Subcutaneous adipose tissue (tissue), 4 donors: Measurements from ENCODE around the gene CEP85L. TPM values are rescaled to one million over a fixed set of nuclear protein-coding genes. Genes with fewer than 3 reads are reported as not detected.

ENCODE experiments used
- total RNA-seq, 4 donors: library from RNA; depleted of rRNA; stranded (reverse); fragments of >200 nt; gene quantifications; one replicate each; pipeline ENCODE4 v1.1.0, GENCODE V29; 2016
- TF ChIP-seq, protein P1 (sequence below): fragments of 450-650 bp; IDR thresholded peaks from one replicate; pipeline ENCODE4 v1.5.1; 2016; ENCODE audit warnings: low read depth, mild to moderate bottlenecking, control low read depth, antibody characterized with exemption, moderate library complexity

Gene CEP85L
- total RNA-seq, 4 donors from 2014 or later, result 12.2 to 17.6 (median 16.4) TPM

GRCh38 chr6:118618676-118619377 lies 32.6 kb downstream of the CEP85L start:
- TF ChIP-seq, protein P1, sequence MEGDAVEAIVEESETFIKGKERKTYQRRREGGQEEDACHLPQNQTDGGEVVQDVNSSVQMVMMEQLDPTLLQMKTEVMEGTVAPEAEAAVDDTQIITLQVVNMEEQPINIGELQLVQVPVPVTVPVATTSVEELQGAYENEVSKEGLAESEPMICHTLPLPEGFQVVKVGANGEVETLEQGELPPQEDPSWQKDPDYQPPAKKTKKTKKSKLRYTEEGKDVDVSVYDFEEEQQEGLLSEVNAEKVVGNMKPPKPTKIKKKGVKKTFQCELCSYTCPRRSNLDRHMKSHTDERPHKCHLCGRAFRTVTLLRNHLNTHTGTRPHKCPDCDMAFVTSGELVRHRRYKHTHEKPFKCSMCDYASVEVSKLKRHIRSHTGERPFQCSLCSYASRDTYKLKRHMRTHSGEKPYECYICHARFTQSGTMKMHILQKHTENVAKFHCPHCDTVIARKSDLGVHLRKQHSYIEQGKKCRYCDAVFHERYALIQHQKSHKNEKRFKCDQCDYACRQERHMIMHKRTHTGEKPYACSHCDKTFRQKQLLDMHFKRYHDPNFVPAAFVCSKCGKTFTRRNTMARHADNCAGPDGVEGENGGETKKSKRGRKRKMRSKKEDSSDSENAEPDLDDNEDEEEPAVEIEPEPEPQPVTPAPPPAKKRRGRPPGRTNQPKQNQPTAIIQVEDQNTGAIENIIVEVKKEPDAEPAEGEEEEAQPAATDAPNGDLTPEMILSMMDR, result no peak

DNA sequence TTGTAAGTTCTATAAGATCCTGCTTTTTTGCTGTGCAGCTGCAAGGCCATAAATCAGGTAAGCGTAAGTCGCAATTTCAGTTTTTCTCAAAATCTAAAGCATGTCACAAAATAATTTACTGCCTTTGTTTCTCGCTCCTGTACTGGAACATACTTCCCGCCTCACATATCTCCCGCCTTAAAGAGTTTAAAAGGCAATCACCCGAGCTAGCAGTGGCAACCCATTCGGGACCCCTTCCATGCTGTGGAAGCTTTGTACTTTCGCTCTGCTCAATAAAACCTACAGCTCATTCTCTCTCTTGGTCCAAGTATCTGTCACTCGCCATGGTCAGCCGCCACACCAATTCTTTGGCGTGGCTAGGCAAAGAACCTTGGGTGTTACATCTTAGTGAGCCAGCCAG lies 34.0 kb downstream of the CEP85L start:
- TF ChIP-seq, protein P1, result no peak

DNA sequence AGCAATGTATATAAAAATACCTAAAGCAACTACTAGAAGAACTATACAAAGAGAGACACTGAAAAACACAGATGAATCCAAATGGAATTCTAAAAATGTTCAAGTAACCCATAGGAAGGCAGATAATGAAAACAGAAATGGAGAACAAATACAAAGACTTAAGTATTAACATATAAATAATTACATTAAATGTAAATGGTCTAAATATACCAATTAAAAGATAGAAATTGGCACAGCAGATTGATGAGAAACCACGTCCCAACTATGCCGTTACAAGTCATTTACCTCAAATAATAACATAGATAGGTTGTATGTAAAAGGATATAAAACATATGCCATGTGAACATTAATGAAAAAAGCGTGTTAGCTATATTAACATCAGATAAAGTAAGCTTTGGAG lies 40.1 kb downstream of the CEP85L start:
- TF ChIP-seq, protein P1, result no peak

- TF ChIP-seq, protein P1, result no peak
Measured at GRCh38 chr6:118606858-118607257, 44.5 kb downstream of the CEP85L start.

DNA sequence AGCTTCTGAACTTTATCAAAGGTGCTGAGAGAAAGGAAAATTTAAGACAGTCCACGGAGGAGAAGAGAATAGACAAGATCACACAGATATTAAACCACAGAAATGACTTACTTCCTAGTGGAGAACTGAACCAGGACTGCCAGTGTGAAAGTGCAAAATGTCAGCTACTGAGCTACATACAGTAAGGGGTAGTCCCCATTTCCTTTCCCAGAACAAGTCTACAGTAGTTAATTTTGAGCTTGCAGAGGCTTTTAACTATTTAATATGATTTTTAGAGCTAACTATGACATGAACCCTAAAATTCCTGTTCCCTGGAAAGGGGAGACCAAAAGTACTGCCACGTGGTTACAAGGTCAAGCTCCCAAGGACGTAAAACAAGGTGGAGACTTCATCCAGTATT lies 45.1 kb downstream of the CEP85L start:
- TF ChIP-seq, protein P1, result no peak

DNA sequence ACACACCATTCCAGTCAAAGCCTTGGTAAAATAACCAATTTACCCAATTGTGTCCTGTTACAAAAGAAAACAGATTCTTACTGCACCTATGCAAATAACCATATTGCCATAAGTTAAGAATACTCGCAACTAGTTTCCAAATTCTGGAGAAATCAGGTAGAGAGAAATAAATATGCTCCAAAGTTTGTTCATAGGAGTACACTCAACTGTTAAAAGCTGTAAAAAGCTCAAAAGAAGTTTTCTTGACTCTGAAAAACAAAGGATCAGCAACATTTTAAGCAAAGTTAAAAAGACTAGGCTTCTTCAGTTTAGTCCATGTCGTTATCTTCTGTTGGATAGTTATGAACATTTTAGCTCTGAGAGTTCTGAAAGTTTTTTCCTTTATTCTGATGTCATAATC lies 48.0 kb downstream of the CEP85L start:
- TF ChIP-seq, protein P1, result no peak

DNA sequence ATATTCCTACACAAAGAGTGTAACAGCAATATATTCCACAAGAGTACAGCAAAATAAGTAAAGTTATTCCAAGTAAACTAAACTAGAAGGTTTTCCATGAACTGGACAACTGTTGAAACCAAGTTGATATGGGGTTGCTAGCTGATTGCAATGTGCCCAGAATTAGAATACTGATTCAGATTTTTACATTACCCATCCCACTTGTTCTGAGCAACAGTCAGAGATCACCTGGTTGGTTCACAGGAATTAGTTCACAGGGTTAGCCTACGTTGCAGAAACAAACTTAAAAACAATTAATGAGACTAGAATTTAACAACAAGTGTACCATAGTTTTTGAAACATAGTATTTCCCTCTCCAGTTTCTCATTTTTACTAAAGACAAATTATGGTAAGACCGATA lies 49.1 kb downstream of the CEP85L start:
- TF ChIP-seq, protein P1, result no peak
